Right ventricle myocardium superior (tissue), 1 donor: ENCODE results near the gene COX4I2. TPM values are rescaled to one million over a fixed set of nuclear protein-coding genes. Genes with fewer than 3 reads are reported as not detected.

Source experiments
- ATAC-seq: fragments of 200-7000 bp; cut with Tn5 transposase; one replicate; pipeline ENCODE4 v1.9.1; 2020; ENCODE audit warnings: mild to moderate bottlenecking; ENCODE audit not compliant: poor library complexity
- DNase-seq: peaks from one replicate; pipeline ENCODE4 v3.0.0-alpha.2; 2020
- intact Hi-C: fragments of 100-400 bp; cut with DNase I; formaldehyde crosslinking; loops from one replicate; pipeline ENCODE4 v1.11.2; 2022
- total RNA-seq: library from RNA; stranded (reverse); fragmentation: NEBNext Ultra II Directional; extraction: Animal tissue kit (Norgen Biotek cat#: 25700); gene quantifications from one replicate; pipeline ENCODE4 v1.2.1, GENCODE V29; 2021
- donor health status: DM: no; HTN: yes; CAD: no; lungs with severe emphysema.

Gene COX4I2
- total RNA-seq, 1 donor from 2014 or later, result 9.3 TPM

- intact Hi-C loops, result no loop called here
- no peak for DNase-seq
- ATAC-seq, result peak; percentile 8
These were observed 32.2 kb downstream of the COX4I2 start for GRCh38 chr20:31669876-31670275.

GRCh38 chr20:31670371-31671228 lies 32.9 kb downstream of the COX4I2 start:
- peak; percentile 81 for DNase-seq
- ATAC-seq, result peak; percentile 72
- intact Hi-C loops, result no loop called here

- intact Hi-C loops, result no loop called here
- ATAC-seq (no peak), DNase-seq (no peak)
These were observed 33.6 kb downstream of the COX4I2 start for GRCh38 chr20:31671324-31671723.

GRCh38 chr20:31673435-31673834 lies 35.7 kb downstream of the COX4I2 start:
- ATAC-seq, result no peak
- intact Hi-C loops, result no loop called here
- DNase-seq, result no peak

- intact Hi-C loops, result no loop called here
- ATAC-seq, result no peak
- no peak for DNase-seq
These were observed 36.3 kb downstream of the COX4I2 start for GRCh38 chr20:31673943-31674463.

GRCh38 chr20:31674895-31675827 lies 37.4 kb downstream of the COX4I2 start:
- DNase-seq (peak; percentile 76), ATAC-seq (peak; percentile 34)
- intact Hi-C loops, result no loop called here

- ATAC-seq (peak; percentile 32), DNase-seq (no peak)
- intact Hi-C loops, result no loop called here
These were observed 38.3 kb downstream of the COX4I2 start for GRCh38 chr20:31675828-31676608.

- ATAC-seq, result no peak
- DNase-seq, result no peak
- intact Hi-C loops, result no loop called here
These were observed 38.9 kb downstream of the COX4I2 start for GRCh38 chr20:31676609-31676989.

- DNase-seq (no peak), ATAC-seq (no peak)
- intact Hi-C loops, result no loop called here
These were observed 40.0 kb downstream of the COX4I2 start for GRCh38 chr20:31677553-31678260.

GRCh38 chr20:31678389-31679356 lies 41.0 kb downstream of the COX4I2 start:
- intact Hi-C loops, result no loop called here
- no peak for DNase-seq
- no peak for ATAC-seq

GRCh38 chr20:31679357-31680285 lies 41.9 kb downstream of the COX4I2 start:
- no peak for ATAC-seq
- no peak for DNase-seq
- intact Hi-C loops, result no loop called here

GRCh38 chr20:31680286-31681127 lies 42.8 kb downstream of the COX4I2 start:
- DNase-seq (no peak), ATAC-seq (no peak)
- intact Hi-C loops, result no loop called here

- ATAC-seq (no peak), DNase-seq (no peak)
- intact Hi-C loops, result no loop called here
These were observed 43.5 kb downstream of the COX4I2 start for GRCh38 chr20:31681128-31681727.

GRCh38 chr20:31681769-31682168 lies 44.1 kb downstream of the COX4I2 start:
- intact Hi-C loops, result no loop called here
- ATAC-seq (no peak), DNase-seq (no peak)

- DNase-seq (no peak), ATAC-seq (no peak)
- intact Hi-C loops, result no loop called here
These were observed 44.6 kb downstream of the COX4I2 start for GRCh38 chr20:31682352-31682751.
